BJ (cell line): ENCODE measurements around the gene TNS1. TPM values are rescaled to one million over a fixed set of nuclear protein-coding genes. Genes with fewer than 3 reads are reported as not detected.

Source experiments
- CTCF ChIA-PET: fragments of 350-600 bp; formaldehyde crosslinking; extraction: SDS; loops from one replicate; lab custom pipeline; 2021; ENCODE audit warnings: antibody characterized with exemption, inconsistent platforms; lab: Yijun Ruan, JAX
- POLR2A ChIA-PET: fragments of 300-600 bp; sonication (Branson Sonifier 250); formaldehyde crosslinking; extraction: SDS; loops from one replicate; lab custom pipeline; 2021; ENCODE audit warnings: antibody characterized with exemption; lab: Charles Lee
- DNase-seq: peaks from one replicate; pipeline ENCODE4 v3.0.0-alpha.2; 2011; ENCODE audit warnings: low read depth
- H3K27me3 ChIP-seq: 2 replicates; pipeline ENCODE4 v1.6.0; 2011; ENCODE audit warnings: low read length; ENCODE audit not compliant: control insufficient read depth, insufficient read depth
- H3K36me3 ChIP-seq: 2 replicates; pipeline ENCODE4 v1.5.1; 2011; ENCODE audit warnings: low read length; ENCODE audit not compliant: control insufficient read depth, insufficient read depth
- H3K4me3 ChIP-seq: 2 replicates; pipeline ENCODE4 v1.5.1; 2011; ENCODE audit warnings: low read depth, mild to moderate bottlenecking, control low read depth, low read length
- polyA plus RNA-seq: library from polyadenylated mRNA; depleted of rRNA; stranded (reverse); fragments of >200 nt; gene quantifications from 2 replicates; pipeline ENCODE4 v1.2.3, GENCODE V29; 2011
- TF ChIP-seq, protein P1 (sequence below): IDR thresholded peaks from 2 replicates; pipeline ENCODE4 v1.5.1; 2011; ENCODE audit warnings: low read depth, mild to moderate bottlenecking, control low read depth, inconsistent platforms, low read length, moderate library complexity; ENCODE audit not compliant: insufficient read depth

Gene TNS1
- polyA plus RNA-seq, 1 experiment, result 35.6 TPM

DNA sequence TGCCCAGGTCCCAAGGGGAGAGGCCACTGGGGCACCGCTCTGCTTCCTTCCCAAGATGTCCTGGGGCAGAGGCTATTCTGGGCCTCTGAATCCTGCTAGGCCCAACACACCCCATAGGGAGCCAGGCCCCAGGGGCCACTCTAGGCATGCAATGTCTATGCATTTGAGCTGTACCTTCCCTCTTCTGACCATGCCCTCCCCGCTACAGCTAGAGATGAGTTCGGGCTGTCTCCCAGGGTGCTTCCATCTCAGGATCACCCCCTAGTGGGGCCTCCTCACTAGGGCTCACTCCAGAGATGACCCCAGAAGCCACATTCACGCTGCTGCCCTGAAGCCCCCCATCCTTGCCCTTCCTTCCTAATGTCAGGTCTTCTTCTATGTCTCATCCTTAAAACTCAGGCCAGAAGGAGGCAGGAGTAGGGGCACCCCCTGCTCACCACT is 54.4 kb downstream of the TNS1 start:
- no peak for DNase-seq
- TF ChIP-seq, protein P1, sequence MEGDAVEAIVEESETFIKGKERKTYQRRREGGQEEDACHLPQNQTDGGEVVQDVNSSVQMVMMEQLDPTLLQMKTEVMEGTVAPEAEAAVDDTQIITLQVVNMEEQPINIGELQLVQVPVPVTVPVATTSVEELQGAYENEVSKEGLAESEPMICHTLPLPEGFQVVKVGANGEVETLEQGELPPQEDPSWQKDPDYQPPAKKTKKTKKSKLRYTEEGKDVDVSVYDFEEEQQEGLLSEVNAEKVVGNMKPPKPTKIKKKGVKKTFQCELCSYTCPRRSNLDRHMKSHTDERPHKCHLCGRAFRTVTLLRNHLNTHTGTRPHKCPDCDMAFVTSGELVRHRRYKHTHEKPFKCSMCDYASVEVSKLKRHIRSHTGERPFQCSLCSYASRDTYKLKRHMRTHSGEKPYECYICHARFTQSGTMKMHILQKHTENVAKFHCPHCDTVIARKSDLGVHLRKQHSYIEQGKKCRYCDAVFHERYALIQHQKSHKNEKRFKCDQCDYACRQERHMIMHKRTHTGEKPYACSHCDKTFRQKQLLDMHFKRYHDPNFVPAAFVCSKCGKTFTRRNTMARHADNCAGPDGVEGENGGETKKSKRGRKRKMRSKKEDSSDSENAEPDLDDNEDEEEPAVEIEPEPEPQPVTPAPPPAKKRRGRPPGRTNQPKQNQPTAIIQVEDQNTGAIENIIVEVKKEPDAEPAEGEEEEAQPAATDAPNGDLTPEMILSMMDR, result no peak
- POLR2A ChIA-PET, result interaction anchor here (0.7 kb wide), 1 partner anchor 67 kb away, joined by 3 read pairs; no protein-coding TSS in a partner anchor
- CTCF ChIA-PET, result interaction anchor here (0.9 to 1.9 kb wide), 4 partner anchors 15 to 62 kb away, joined by 3 to 6 read pairs (median 4); no protein-coding TSS in a partner anchor
- Histone ChIP-seq H3K36me3 (peaks cover 6% of the 10 kb centered on the region), H3K4me3 (no peak overlapping the region), H3K27me3 (no peaks in the 10 kb centered on the region)

DNA sequence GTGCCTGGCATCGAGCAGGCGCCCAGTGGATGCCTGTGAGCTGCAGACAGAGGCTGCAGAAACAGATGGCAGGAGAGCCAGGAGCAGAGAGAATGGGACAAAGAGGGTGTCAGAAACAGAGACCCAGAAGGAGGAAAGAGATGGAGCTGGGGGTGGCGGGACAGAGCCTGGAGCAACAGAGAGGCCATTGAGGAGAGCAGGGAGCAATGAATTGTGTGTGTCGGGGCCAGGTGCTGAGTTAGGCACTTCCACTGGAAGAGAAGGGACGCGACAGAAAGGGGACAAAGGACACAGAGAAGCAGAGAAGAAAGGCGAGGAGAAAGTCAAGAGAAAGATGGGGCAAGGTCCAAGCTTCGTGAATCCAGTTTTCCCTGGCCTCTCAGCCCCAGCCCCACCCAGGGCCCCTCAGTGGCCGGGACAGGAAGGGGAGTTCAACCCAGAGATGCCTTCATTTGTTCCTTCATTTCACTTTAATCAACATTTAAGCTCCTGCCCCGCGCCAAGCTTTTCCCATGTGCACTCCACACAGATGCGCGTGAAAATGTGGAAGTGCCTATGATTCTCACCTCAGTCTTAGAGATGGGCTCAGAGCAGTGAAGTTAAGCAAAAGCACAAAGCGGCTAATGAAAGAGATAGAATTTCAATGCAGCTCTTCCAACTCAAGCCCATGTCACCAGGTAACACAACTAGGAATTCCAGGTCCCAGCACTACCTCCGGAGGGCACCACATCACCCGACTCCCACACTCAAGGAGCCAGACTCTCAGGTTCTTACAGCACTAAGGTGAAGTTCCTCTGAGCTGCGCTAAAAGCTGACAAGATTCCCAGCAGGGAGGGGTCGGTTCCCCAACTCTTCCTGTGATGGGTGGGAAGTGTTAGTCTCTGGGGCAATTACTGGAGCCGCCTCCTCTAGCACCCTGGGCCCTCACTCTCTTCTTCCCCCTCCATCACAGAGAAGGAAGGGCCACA is 55.1 kb downstream of the TNS1 start:
- DNase-seq, result no peak
- ChIA-PET POLR2A (no interaction called here), CTCF (interaction anchor here (0.8 to 1.9 kb wide), 5 partner anchors 15 to 61 kb away, joined by 3 to 6 read pairs (median 4); no protein-coding TSS in a partner anchor)
- peaks cover 4% of the 10 kb centered on the region for H3K36me3 ChIP-seq
- no peaks in the 10 kb centered on the region for H3K27me3 ChIP-seq
- TF ChIP-seq, protein P1, result no peak
- no peak overlapping the region for H3K4me3 ChIP-seq

DNA sequence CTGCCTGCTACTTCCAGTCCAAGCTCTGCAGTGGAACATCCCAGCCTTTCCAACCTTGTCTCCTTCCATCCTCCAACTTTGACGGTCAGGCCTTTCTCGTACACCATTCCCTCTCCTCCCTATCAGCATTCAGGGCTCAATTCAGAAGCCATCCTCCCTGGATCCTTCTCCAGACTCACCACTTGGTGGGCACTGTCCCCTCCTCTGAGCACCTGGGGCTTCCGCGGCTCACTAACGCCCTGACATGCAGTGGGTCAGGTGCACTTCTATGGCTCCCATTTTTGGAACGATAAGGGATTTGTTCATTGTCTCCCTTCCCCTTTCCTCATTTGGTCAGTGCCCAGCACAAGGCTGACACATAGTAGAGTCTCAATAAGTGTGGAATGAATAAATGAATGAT is 56.7 kb downstream of the TNS1 start:
- POLR2A ChIA-PET, result no interaction called here
- Histone ChIP-seq H3K36me3 (no peaks in the 10 kb centered on the region), H3K27me3 (no peaks in the 10 kb centered on the region), H3K4me3 (no peak overlapping the region)
- DNase-seq, result no peak
- CTCF ChIA-PET, result interaction anchor here (0.6 to 0.7 kb wide), 3 partner anchors 35 to 157 kb away, joined by 3 to 4 read pairs (median 3); no protein-coding TSS in a partner anchor
- TF ChIP-seq, protein P1, result no peak

DNA sequence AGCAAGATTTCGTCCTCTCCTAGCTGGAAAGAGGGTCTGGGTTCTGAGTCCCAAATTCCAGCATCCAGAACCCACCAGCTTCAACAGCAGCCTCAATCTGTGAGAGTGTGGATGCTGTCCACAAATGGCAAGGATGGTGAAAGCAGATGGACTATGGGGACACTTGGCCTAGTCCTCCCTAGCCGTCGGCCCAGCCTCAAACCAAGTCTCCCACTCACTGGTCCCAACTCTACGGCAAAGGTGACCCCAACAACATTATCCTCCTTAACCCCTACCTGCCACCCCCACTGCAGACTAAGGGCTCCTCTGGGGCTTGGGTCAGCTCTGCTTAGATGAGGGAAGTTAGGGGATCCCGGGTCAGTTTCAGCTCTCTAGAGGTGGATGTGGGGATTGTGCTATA is 57.3 kb downstream of the TNS1 start:
- DNase-seq, result no peak
- Histone ChIP-seq H3K4me3 (no peak overlapping the region), H3K27me3 (no peaks in the 10 kb centered on the region), H3K36me3 (no peaks in the 10 kb centered on the region)
- TF ChIP-seq, protein P1, result no peak
- CTCF ChIA-PET, result interaction anchor here (0.7 kb wide), 1 partner anchor 128 kb away, joined by 3 read pairs; no protein-coding TSS in a partner anchor
- POLR2A ChIA-PET, result no interaction called here

DNA sequence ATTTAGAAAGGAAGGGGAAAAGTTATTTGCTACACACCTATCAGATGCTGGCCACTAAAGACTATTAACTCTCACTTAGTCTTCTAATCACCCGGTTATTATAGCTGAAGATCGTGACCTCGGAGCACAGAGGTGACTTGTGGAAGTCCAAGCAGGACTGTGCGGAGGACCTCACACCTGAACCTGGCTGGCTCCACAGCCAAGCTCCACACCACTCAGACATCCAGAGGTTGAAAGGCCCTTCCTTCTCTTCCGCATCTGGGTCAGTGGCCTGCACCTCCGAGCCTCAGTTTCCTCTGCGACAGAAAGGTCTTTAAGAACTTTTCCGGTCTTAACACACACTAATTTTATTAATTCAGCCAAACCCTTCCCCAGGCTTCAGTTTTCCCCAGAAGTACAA is 57.9 kb downstream of the TNS1 start:
- CTCF ChIA-PET, result interaction anchor here (1.2 to 3.1 kb wide), 6 partner anchors 20 to 64 kb away, joined by 3 to 13 read pairs (median 4); no protein-coding TSS in a partner anchor
- H3K27me3 ChIP-seq, result no peaks in the 10 kb centered on the region
- TF ChIP-seq, protein P1, result no peak
- H3K36me3 ChIP-seq, result no peaks in the 10 kb centered on the region
- H3K4me3 ChIP-seq, result no peak overlapping the region
- POLR2A ChIA-PET, result no interaction called here
- no peak for DNase-seq
